ENCODE data around the gene PCSK5. TPM values are rescaled to one million over a fixed set of nuclear protein-coding genes. Genes with fewer than 3 reads are reported as not detected.

The PCSK5 gene
- total RNA-seq, 2 experiments from 2014 or later: 14.4 to 15.2 TPM

DNA sequence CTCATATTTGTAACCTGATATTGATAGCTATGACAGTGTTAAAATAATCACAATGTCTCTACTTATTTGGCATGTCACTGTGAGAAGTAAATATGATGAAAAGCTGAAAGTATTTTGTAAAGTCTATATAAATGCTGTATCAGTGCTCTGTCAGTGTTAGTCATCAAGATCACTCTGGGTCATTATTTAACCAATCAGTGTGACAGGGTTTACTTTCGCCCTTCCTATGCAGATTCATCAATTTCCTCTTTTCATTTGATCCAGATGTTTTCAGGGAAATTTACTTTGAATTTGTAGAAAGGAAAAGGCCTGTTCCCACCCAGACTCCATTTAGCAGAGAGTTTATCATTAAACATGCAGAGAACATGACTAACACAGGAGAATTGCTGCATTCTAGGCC is 9.9 kb upstream of the PCSK5 start:
- H3K27me3 ChIP-seq (ENCODE audit: control insufficient read depth in 1 of 2, insufficient read depth in 2 of 2, low read length in 2 of 2): no peaks in the 10 kb centered on the region
- no peak overlapping the region for H3K4me3 Mint-ChIP-seq
- H3K4me3 ChIP-seq (ENCODE audit: low read length): no peak overlapping the region
- intact Hi-C loops (cut with DNase I, micrococcal nuclease): no loop called here
- H3K9me3 Mint-ChIP-seq: no peaks in the 10 kb centered on the region
- ChIA-PET POLR2A (no interaction called here), CTCF (interaction anchor here (0.7 kb wide), 1 partner anchor 47 kb away, joined by 3 read pairs; no protein-coding TSS in a partner anchor)
- DNase-seq: no peak
- H3K4me1 Mint-ChIP-seq (ENCODE audit: low read depth): no peaks in the 10 kb centered on the region
- no peak for ATAC-seq (ENCODE audit: poor library complexity)
- no peaks in the 10 kb centered on the region for H3K36me3 Mint-ChIP-seq (ENCODE audit: low read depth)
- no peaks in the 10 kb centered on the region for H3K27me3 Mint-ChIP-seq
- no peak overlapping the region for H3K27ac ChIP-seq (ENCODE audit: low read depth in 1 of 2, low read length in 2 of 2)
- no peak overlapping the region for H3K27ac Mint-ChIP-seq
- no peaks in the 10 kb centered on the region for H3K36me3 ChIP-seq (ENCODE audit: insufficient read depth, low read length)
- H3K4me1 ChIP-seq (ENCODE audit: insufficient read depth, low read length): no peaks in the 10 kb centered on the region
- no peaks in the 10 kb centered on the region for H3K9me3 ChIP-seq (ENCODE audit: control insufficient read depth in 1 of 2, insufficient read depth in 1 of 2, low read length in 2 of 2)
- TF ChIP-seq, protein P1, sequence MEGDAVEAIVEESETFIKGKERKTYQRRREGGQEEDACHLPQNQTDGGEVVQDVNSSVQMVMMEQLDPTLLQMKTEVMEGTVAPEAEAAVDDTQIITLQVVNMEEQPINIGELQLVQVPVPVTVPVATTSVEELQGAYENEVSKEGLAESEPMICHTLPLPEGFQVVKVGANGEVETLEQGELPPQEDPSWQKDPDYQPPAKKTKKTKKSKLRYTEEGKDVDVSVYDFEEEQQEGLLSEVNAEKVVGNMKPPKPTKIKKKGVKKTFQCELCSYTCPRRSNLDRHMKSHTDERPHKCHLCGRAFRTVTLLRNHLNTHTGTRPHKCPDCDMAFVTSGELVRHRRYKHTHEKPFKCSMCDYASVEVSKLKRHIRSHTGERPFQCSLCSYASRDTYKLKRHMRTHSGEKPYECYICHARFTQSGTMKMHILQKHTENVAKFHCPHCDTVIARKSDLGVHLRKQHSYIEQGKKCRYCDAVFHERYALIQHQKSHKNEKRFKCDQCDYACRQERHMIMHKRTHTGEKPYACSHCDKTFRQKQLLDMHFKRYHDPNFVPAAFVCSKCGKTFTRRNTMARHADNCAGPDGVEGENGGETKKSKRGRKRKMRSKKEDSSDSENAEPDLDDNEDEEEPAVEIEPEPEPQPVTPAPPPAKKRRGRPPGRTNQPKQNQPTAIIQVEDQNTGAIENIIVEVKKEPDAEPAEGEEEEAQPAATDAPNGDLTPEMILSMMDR (IDR thresholded peaks at IDR 0.05): no peak

DNA sequence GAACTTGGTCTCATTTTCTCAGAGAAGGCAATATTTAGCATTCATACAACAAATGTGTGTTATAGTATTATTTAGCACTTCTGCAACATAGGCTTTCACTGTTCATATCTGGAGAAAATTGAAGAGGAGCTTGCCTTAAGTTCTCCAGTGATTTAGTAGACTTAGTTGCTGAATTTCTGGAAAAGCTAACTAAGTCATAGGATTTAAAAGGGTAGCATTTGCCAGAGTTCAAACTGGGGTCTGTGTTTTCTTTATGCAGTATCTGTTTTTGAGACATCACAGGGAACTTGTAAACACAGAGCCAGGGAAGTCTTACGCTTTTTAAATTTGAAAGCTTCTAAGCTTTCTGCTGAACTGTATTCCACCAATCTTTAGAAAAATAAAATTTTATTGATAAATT is 8.7 kb upstream of the PCSK5 start:
- Mint-ChIP-seq H3K36me3 (ENCODE audit: low read depth) (no peaks in the 10 kb centered on the region), H3K27me3 (no peaks in the 10 kb centered on the region), H3K27ac (no peak overlapping the region), H3K4me3 (no peak overlapping the region), H3K4me1 (ENCODE audit: low read depth) (no peaks in the 10 kb centered on the region), H3K9me3 (no peaks in the 10 kb centered on the region)
- CTCF ChIA-PET: no interaction called here
- POLR2A ChIA-PET: no interaction called here
- intact Hi-C loops (cut with DNase I, micrococcal nuclease): no loop called here
- TF ChIP-seq, protein P1 (IDR thresholded peaks at IDR 0.05): no peak
- ATAC-seq (ENCODE audit: poor library complexity): no peak
- H3K9me3 ChIP-seq (ENCODE audit: control insufficient read depth in 1 of 2, insufficient read depth in 1 of 2, low read length in 2 of 2): no peaks in the 10 kb centered on the region
- no peak overlapping the region for H3K27ac ChIP-seq (ENCODE audit: low read depth in 1 of 2, low read length in 2 of 2)
- no peak overlapping the region for H3K4me3 ChIP-seq (ENCODE audit: low read length)
- no peaks in the 10 kb centered on the region for H3K27me3 ChIP-seq (ENCODE audit: control insufficient read depth in 1 of 2, insufficient read depth in 2 of 2, low read length in 2 of 2)
- H3K4me1 ChIP-seq (ENCODE audit: insufficient read depth, low read length): no peaks in the 10 kb centered on the region
- H3K36me3 ChIP-seq (ENCODE audit: insufficient read depth, low read length): no peaks in the 10 kb centered on the region
- DNase-seq: no peak

DNA sequence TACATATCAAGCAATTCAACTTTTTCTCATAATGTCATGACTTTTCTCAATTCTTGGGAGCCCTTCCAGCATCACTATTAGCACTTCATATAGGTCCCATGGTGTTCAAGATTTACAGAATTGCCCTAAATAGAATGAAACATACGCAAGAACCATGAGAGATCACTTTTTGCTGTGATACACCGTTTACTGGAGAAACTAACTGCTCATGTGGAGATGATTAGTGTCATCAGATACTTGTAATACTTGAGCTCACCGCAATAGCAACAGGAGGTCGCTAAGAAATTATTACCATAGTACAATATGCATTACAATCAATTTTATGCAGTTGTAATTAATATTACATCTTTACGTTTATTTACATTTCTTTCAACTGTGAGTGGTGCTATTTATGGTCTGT is 4.8 kb upstream of the PCSK5 start:
- TF ChIP-seq, protein P1 (IDR thresholded peaks at IDR 0.05): no peak
- H3K4me3 Mint-ChIP-seq: no peak overlapping the region
- H3K27me3 Mint-ChIP-seq: no peaks in the 10 kb centered on the region
- H3K4me3 ChIP-seq (ENCODE audit: low read length): no peak overlapping the region
- H3K27ac Mint-ChIP-seq: no peak overlapping the region
- no peaks in the 10 kb centered on the region for H3K9me3 Mint-ChIP-seq
- no peaks in the 10 kb centered on the region for H3K9me3 ChIP-seq (ENCODE audit: control insufficient read depth in 1 of 2, insufficient read depth in 1 of 2, low read length in 2 of 2)
- H3K27ac ChIP-seq (ENCODE audit: low read depth in 1 of 2, low read length in 2 of 2): no peak overlapping the region
- ChIA-PET CTCF (no interaction called here), POLR2A (no interaction called here)
- intact Hi-C loops (cut with DNase I, micrococcal nuclease): no loop called here
- H3K36me3 Mint-ChIP-seq (ENCODE audit: low read depth): peaks cover 10% of the 10 kb centered on the region
- no peaks in the 10 kb centered on the region for H3K36me3 ChIP-seq (ENCODE audit: insufficient read depth, low read length)
- DNase-seq: no peak
- H3K4me1 ChIP-seq (ENCODE audit: insufficient read depth, low read length): peaks cover 7% of the 10 kb centered on the region
- peaks cover 22% of the 10 kb centered on the region for H3K4me1 Mint-ChIP-seq (ENCODE audit: low read depth)
- no peaks in the 10 kb centered on the region for H3K27me3 ChIP-seq (ENCODE audit: control insufficient read depth in 1 of 2, insufficient read depth in 2 of 2, low read length in 2 of 2)
- no peak for ATAC-seq (ENCODE audit: poor library complexity)

Data from CD4-positive, alpha-beta T cell (primary cell).